ENCODE results near the gene LRRC7.
"Not testable (repeated sequence)": the region's sequence is repeated elsewhere in the genome, so short reads cannot be mapped to it uniquely, and the experiment has no call there.

The LRRC7 gene

DNA sequence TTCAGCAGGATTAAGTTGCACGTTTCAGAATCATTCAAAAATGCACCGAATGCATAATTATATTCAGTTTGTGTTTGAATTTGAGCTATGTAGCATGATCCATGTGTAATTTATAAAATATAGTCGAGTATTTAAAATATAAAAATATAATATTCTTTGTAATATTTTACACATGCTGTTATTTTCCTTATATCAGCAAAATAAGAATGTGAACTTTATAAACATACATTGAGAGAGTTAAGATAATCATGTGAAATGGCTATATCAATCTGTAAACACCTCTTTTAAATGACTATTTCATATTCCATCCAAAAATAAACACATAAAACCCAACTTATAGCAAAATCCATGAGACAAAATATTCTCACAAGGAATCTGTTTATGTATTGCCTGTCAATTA lies 303.7 kb downstream of the LRRC7 start:
- no peak for DNase-seq (ENCODE audit: low read depth, low spot score)

DNA sequence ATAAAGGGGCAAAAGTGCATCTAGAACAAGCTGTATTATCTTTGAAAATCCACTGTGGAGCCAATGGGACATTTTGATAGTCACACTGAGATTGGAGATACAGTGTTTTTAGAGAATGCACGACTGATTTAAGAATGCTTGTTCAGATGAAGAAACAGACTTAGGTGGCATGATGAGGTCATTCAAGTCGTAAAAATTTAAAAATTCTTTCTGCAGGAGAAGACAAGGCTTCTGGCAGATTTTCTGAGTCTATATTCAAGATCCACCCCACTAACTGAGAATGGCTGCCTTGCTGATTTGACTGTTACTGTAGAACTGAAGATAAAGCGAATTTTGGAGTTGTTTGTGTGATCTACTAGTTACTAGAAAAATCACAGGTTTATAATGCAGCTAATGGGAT lies 310.6 kb downstream of the LRRC7 start:
- no peak for DNase-seq (ENCODE audit: low read depth, low spot score)

DNA sequence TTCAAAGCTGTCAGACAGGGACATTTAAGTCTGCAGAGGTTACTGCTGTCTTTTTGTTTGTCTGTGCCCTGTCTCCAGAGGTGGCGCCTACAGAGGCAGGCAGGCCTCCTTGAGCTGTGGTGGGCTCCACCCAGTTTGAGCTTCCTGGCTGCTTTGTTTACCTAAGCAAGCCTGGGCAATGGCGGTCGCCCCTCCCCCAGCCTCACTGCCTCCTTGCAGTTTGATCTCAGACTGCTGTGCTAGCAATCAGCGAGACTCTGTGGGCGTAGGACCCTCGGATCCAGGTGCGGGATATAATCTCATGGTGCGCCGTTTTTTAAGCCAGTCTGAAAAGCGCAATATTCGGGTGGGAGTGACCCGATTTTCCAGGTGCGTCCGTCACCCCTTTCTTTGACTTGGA lies 320.3 kb downstream of the LRRC7 start:
- DNase-seq (ENCODE audit: low read depth, low spot score), result not testable (repeated sequence)

DNA sequence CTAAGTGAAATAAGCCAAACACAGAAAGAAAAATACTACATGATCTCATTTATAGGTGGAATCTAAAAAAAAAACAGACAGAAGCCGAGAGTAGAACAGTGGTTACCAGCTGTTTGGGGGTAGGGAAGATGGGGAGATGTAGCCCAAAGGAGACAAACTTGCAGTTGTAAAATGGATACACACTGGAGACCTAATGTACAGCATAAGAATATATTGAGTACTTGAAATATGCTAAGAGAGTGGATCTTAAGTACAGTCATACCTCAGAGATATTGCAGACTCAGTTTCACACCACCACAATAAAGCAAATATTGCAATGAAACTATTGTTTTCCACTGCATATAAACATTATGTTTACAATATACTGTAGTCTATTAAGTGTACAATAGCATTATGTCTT lies 320.9 kb downstream of the LRRC7 start:
- DNase-seq (ENCODE audit: low read depth, low spot score), result no peak

DNA sequence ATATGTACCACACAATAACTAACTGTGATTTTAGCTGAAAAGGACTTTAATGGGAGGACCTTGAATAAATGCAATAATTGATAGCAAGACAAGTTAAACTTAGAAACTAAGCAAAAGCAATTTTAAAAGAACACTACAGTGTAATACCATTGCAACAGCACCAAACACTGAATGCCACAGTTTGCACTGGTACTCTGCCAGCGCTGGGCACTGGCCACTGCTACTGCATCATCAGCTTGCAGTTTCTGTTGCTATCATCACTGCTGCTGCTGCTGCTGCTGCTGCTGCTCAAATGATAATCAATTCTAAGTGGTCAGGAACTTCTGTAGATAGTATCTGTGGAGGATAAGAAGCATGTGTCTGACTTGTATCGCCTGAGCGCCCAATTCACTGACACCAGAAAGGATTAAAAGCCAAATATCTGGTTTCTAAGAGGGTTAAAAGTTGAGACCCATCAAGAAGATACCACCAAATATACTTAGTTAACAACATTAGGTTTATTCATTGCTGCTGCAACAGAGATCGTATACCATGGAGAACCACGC lies 330.8 kb downstream of the LRRC7 start:
- no peak for DNase-seq (ENCODE audit: low read depth, low spot score)

DNA sequence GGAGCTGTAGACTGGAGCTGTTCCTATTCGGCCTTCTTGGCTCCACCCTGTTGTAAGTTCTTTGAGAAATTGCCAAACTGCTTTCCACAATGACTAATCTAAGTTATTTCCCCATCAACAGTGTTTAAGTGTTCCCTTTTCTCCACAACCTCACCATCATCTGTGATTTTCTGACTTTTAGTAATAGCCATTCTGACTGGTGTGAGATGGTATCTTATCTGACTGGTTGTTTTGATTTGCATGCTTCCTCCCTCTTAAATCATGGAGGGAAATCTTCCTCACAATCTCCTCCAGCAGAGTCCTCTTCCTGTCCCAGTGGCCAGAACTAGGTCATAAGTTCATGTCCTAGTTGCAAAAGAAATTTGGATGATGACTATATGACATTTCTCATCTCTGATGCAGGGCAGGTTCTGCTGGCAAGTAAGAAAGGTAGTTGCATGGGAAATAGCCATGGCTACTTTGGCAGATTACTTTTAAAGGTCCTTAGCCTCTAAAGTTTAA lies 343.6 kb downstream of the LRRC7 start:
- DNase-seq (ENCODE audit: low read depth, low spot score), result peak; percentile 23

DNA sequence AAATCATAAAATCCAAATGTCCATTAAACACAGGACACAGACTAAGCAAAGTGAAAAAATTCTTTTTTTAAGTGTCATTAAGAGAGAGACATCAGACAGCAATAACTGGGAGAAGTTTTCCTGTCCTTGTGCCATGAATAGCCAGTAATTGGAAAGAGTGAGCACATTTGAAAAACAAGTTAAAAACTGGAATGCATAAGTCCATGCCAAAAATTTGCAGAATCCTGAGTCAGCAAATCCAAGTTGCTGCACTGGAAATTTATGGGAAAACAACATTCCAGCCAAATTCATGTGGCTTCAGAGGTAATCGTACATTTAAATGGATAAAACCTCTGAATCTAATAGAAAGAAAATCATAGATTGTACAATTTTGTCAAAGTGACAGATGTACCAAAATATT lies 346.3 kb downstream of the LRRC7 start:
- peak; percentile 88 for DNase-seq (ENCODE audit: low read depth, low spot score)

DNA sequence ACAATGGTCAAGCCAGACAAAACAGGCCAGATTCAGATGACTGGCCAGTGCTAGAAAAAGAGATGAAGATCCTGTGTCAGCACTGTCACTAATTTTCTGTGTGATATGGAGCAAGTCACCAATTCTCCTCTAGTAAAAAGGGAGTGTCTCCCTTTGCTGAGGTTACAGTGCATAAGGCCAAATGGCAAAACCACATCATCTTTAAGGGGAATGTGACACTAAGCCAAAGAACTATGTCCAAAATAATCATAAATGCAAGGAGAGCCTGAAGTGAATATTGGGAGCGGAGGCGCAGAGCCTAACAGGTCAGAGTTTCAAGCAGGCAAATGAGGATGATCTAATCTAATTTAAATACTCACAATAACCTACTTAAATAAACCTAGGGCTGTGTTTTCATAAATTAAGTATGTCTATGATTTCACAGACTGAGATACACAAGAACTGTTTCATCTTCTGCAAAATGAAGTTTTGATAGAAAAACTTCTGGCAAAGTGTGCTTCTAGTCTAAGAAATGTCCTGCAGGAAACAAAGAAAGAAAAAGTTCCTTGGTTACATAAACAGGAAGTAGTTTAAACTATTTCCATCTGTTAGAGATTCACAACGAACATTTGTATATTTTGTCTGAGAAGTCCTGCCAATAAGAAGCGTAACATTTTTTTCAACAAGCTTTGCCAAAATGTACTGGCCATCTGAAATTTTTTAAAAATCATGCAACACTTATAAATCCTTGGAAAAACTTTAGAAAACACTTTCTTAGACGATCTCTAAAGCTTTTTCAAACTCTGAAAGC lies 347.4 kb downstream of the LRRC7 start:
- no peak for DNase-seq (ENCODE audit: low read depth, low spot score)

DNA sequence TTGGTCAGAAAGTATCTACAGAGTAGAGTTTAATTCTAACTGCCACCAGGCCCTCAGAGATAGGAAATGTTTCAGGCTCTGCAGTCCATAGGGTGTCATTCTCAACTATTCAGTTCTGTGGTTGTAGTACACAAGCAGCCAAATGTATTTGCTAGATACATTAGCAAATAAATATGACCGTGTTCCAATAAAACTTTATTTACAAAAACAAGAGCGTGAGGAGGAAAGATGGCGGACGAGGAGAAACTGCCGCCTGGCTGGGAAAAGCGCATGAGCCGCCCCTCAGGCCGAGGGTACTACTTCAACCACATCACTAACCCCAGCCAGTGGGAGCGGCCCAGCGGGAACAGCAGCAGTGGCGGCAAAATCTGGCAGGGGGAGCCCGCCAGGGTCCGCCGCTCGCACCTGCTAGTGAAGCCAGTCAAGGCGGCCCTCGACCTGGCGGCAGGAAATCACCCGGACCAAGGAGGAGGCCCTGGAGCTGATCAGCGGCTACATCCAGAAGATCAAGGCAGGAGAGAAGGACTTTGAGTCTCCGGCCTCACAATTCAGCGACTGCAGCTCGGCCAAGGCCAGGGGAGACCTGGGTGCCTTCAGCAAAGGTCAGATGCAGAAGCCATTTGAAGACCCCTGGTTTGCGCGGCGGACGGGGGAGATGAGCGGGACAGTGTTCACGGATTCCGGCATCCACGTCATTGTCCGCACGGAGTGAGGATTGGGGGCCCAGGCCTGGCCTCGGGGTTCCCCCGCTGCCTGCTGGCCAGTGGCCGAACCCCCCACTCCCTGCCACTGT lies 351.6 kb downstream of the LRRC7 start:
- DNase-seq (ENCODE audit: low read depth, low spot score), result no peak

DNA sequence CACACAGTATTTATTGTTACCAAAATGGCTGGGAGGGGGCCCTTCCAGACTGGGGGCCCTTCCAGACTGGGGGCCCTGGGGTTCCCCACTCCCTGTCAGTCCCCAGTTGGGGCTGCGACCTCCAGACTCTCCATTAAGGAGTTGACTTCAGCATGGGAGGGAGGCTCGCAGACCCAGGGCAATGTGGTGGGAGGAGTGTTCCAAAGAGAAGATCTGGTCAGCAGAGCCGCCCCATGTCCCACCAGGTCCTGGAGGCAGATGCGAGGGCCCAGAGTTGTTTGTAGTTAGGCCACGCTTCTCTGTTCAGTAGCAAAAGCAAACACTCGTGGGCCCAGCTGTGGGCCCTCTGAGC lies 352.2 kb downstream of the LRRC7 start:
- DNase-seq (ENCODE audit: low read depth, low spot score), result no peak

DNA sequence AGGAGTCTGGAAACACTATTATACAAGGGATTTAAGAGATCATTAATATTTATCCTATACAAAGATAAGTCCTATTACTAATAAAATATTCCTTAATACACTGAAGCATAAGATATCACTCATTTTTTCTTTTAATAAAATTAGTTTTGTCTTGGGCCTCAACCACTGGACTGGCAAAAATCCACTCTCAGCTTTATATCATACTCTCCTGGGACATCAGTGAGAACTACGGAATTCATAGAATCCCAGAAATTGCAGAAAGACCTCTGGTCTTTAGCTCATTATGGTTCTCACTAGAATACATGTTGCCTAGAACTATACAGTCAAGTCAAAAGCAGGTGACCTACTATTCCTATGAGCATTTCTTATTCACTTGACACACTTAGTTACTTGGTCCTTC lies 352.7 kb downstream of the LRRC7 start:
- no peak for DNase-seq (ENCODE audit: low read depth, low spot score)

DNA sequence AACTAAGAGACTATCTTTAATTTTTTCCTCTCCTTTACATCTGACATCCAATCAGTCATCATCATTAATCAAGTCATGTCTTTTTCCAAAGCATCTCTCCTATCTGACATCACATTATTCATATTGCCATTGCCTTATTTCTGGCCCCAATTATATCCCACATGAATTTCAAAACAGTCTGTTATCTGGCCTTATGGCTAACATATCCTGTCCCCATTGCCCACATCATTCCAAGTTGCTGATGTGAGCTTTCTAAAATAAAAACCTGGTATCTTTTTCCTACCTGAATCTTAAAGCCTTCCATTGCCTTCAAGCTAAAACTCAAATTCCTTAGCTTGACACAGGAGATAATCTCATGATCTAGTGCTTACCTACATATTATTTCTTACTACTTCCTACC lies 353.8 kb downstream of the LRRC7 start:
- no peak for DNase-seq (ENCODE audit: low read depth, low spot score)

DNA sequence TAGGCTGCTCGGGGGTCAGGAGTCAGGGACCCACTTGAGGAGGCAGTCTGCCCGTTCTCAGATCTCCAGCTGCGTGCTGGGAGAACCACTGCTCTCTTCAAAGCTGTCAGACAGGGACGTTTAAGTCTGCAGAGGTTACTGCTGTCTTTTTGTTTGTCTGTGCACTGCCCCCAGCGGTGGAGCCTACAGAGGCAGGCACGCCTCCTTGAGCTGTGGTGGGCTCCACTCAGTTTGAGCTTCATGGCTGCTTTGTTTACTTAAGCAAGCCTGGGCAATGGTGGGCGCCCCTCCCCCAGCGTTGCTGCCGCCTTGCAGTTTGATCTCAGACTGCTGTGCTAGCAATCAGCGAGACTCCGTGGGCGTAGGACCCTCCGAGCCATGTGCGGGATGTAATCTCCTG lies 360.5 kb downstream of the LRRC7 start:
- not testable (repeated sequence) for DNase-seq (ENCODE audit: low read depth, low spot score)

DNA sequence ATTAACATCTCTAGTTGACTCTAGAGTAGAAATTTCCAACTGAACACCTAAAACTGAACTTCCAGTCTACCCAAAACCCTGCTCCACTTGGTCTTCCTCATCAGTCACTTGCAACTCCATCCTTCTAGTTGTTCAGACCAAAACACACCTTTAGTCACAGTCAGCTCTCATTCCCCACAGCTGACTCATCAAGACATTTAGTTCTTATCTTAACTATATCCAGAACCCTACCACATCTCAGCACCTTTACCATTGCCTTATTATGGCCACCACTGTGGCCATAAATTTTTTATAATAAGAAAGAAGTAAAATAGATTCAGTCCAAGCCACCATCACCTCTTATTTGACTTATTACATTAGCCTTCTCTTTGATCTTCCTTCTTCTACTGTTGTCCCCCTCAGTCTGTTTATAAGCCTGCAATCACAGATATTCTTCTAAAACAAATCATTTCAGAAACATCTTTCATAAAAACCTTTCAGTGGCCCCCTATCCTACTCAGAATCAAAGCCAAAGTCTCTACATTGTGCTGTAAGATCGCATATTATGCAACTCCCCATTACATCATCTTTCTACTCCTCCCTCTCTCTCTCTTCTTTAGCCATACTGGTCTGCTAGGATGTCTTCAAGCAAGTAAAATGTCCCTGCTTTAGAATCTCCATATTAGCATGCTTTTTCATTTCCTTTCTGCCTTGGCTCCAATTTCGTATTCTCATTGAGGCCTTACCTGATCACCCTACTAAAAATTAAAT lies 361.8 kb downstream of the LRRC7 start:
- DNase-seq (ENCODE audit: low read depth, low spot score), result no peak

DNA sequence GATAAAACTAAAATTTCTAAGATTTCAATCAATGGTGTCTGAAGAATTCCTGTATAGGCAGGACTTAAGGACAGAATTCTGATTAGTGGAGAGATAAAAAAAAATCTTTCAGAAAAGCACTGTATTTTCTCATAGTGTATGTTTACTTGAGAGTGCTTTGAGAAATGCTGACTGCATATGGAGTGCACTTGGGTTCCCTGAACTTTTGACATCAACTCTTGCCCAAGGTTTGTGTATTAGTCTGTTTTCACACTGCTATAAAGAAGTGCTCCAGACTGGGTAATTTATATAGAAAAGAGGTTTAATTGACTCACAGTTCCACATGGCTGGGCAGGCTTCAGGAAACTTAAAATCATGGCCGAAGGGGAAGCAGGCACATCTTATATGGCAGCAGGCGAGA lies 362.7 kb downstream of the LRRC7 start:
- no peak for DNase-seq (ENCODE audit: low read depth, low spot score)

DNA sequence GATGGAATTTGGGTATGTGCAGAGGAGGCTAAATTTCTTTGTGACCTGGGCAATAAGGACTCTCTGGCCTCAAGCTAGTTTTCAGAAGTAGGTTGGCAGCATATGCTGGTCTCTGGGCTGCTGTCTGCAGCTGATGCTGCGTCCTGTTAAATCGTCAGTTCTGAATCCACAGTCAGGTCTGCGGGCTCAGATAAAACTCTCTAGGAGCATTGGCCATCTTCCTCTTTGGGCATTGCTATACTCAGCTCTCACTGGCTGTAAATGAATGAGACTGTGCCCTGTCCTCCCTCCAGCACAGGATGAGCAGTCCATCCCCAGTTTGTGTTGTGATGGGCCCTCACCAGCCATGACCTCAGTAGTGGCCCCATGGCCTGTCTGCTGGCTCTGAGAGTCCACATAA lies 365.0 kb downstream of the LRRC7 start:
- no peak for DNase-seq (ENCODE audit: low read depth, low spot score)

DNA sequence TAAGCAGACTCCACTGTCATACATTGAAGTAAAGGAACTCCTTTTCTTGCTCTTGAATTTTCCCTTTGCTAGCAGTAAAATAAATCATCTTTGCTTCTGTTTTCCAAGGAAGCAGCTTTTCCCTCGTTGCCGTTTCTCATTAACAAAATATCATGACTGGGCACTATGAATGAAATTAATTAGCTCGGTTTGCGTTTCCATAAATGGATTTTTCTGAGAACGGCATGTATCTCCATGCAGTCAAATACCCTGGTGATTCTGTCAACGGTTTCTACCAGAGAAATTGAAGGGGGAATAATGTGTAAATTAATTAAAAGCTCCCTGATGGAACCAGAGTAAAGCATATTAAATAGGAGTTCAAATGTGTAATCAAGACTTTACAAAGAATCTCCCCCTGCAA lies 372.5 kb downstream of the LRRC7 start:
- no peak for DNase-seq (ENCODE audit: low read depth, low spot score)

DNA sequence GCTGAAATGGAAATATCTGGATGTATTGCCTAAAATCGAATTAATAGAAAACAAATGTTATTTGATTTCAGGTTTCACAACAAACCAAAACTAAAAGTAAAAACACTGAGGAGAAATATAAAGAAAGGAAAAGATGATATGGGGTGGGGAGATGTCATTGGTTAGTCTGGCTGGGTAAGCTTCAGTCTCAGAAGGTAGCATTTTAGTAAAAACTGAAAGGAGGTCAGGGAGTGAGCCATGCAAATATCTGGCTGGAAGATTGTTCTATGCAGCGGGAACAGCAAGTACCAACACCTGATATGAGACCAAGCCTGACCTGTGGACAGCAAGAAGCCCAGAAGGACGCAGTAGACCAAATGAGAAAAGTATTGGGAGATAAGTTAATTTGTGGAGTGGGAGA lies 373.1 kb downstream of the LRRC7 start:
- DNase-seq (ENCODE audit: low read depth, low spot score), result no peak

DNA sequence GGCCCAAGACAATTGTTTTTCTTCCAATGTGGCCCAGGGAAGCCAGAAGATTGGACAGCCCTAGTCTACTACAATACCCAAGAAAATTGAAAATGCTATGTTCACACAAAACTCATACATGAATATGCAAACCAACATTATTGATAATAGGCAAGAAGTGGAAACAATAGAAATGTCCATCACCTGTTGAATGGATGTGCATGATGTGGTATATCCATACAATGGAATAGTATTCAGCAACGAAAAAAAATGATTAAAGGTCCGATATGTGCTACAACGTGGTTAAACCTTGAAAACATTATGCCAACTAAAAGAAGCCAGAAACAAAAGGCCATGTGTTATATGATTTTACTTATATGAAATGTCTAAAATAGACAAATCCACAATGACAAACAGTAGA lies 375.3 kb downstream of the LRRC7 start:
- DNase-seq (ENCODE audit: low read depth, low spot score), result no peak

DNA sequence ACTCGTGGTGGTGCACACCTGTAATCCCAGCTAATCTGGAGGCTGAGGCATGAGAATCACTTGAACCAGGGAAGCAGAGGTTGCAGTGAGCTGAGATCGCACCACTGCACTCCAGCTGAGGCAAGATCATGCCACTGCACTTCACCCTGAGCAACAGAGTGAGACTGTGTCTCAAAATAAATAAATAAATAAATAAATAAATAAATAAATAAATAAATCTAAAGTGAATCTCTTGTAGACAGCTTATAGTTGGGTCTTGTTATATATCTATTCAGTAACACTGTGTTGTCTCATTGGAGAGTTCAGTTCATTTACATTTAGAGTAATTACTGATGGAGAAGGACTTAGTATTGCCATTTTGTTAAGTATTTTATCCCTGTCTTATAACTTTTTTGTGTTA lies 379.2 kb downstream of the LRRC7 start:
- no peak for DNase-seq (ENCODE audit: low read depth, low spot score)

DNA sequence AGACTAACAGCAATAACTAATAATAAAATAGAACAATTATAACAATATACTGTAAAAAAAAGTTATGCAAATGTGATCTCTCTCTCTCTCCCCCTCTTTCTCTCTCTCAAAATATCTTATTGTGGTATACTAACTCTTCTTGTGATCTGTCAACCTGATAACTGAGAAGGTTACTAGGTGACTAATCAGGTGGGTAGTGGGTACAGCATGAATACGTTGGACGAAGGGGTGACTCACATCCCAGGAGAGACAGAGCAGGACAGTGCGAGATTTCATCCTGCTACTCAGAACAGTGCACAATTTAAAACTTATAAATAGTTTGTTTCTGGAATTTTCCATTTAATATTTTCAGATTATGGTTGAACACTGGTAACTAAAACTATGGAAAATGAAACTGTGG lies 380.1 kb downstream of the LRRC7 start:
- no peak for DNase-seq (ENCODE audit: low read depth, low spot score)

DNA sequence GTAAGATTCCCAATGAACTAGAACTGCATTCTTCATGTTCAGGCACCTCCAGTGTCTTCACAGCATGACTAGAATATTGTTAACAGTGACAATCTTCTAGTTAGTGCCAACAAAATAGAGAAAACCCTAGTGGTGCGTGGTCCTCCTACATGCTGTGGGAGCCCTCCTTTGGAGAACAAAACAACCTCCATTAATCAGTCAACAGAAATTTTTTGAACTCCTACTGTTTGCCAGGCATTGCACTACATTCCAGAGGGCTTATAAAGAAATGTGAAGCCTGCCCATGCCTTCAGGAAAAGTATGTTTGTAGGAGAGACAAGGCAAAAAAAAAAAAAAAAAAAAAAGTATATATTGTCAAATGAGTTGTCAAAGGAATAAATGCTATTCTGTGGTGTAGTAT lies 385.0 kb downstream of the LRRC7 start:
- DNase-seq (ENCODE audit: low read depth, low spot score), result no peak
